ENCODE data around the gene LRTM2. TPM values are rescaled to one million over a fixed set of nuclear protein-coding genes. Genes with fewer than 3 reads are reported as not detected.

The LRTM2 gene
- total RNA-seq, 1 donor from 2014 or later: not detected

- peak; percentile 40 for ATAC-seq
- DNase-seq: no peak
- H3K27ac ChIP-seq: peak overlapping the region; percentile 70
Observed at GRCh38 chr12:1811281-1811947, 9.0 kb upstream of the LRTM2 start.

GRCh38 chr12:1811948-1812291 lies 8.4 kb upstream of the LRTM2 start:
- Histone ChIP-seq H3K4me1 (peaks cover 6% of the 10 kb centered on the region), H3K27ac (peak overlapping the region; percentile 70), H3K9me3 (no peaks in the 10 kb centered on the region), H3K36me3 (no peaks in the 10 kb centered on the region), H3K4me3 (no peak overlapping the region), H3K27me3 (no peaks in the 10 kb centered on the region)
- DNase-seq (no peak), ATAC-seq (no peak)
- TF ChIP-seq CTCF (IDR thresholded peaks at IDR 0.05): no peak
- intact Hi-C loops (cut with DNase I): no loop called here

More at GRCh38 chr12:1811281-1811947, 9.0 kb upstream of the LRTM2 start:
- Histone ChIP-seq H3K4me1 (peaks cover 6% of the 10 kb centered on the region), H3K4me3 (peak overlapping the region; percentile 26), H3K27me3 (no peaks in the 10 kb centered on the region), H3K9me3 (no peaks in the 10 kb centered on the region), H3K36me3 (no peaks in the 10 kb centered on the region)
- TF ChIP-seq CTCF (IDR thresholded peaks at IDR 0.05): no peak
- intact Hi-C loops (cut with DNase I): no loop called here

- Histone ChIP-seq H3K4me1 (peaks cover 6% of the 10 kb centered on the region), H3K27me3 (no peaks in the 10 kb centered on the region), H3K27ac (peak overlapping the region; percentile 70), H3K9me3 (no peaks in the 10 kb centered on the region), H3K4me3 (no peak overlapping the region), H3K36me3 (no peaks in the 10 kb centered on the region)
- ATAC-seq: peak; percentile 79
- intact Hi-C loops (cut with DNase I): no loop called here
- no peak for DNase-seq
- no peak for TF ChIP-seq CTCF (IDR thresholded peaks at IDR 0.05)
Observed at GRCh38 chr12:1812650-1813302, 7.6 kb upstream of the LRTM2 start.

DNA sequence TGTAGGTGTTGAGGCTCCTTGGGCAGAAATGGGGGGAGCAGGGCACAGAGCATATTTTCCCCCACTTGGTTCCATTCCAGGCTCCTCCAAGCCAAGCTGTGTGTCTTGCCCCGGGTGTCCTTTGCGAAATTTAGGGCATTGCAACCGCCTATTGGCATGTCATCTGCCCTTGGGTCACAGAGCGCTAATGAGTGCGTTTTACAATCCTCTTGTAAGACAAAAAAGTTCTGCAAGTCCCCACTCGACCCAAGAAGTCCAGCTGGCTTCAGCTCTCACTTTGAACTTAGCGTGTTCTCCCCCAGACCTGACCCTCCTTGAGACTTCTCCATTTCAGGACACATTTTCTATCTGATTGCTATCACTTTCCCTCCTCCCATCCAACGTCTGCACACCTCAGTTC lies 6.1 kb upstream of the LRTM2 start:
- DNase-seq: no peak
- Histone ChIP-seq H3K4me3 (no peak overlapping the region), H3K27me3 (no peaks in the 10 kb centered on the region), H3K4me1 (peaks cover 6% of the 10 kb centered on the region), H3K27ac (no peak overlapping the region), H3K9me3 (no peaks in the 10 kb centered on the region), H3K36me3 (no peaks in the 10 kb centered on the region)
- TF ChIP-seq CTCF (IDR thresholded peaks at IDR 0.05): no peak
- ATAC-seq: no peak
- intact Hi-C loops (cut with DNase I): no loop called here

DNA sequence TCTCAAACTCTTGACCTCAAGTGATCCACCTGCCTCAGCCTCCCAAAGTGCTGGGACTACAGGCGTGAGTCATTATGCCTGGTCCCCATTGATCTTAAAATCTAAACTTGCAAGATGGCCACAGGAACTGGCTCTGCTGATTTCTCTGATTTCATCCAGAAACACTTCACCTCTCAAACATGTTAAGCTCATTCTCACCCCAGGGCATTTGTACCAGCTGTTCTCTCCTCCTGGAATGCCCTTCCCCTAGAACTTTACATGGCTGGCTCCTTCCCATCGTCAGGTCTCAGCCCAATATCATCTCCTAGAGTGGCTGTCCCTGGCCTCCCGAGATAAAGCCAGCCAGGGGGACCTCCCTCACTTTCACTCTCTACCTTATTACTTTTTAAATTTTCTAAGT lies 5.3 kb upstream of the LRTM2 start:
- H3K4me3 ChIP-seq: no peak overlapping the region
- no peak overlapping the region for H3K27ac ChIP-seq
- ATAC-seq: no peak
- H3K36me3 ChIP-seq: no peaks in the 10 kb centered on the region
- H3K27me3 ChIP-seq: peaks cover 2% of the 10 kb centered on the region
- peaks cover 6% of the 10 kb centered on the region for H3K4me1 ChIP-seq
- no peak for TF ChIP-seq CTCF (IDR thresholded peaks at IDR 0.05)
- DNase-seq: no peak
- intact Hi-C loops (cut with DNase I): no loop called here
- H3K9me3 ChIP-seq: no peaks in the 10 kb centered on the region
